Stimulated activated naive CD8-positive, alpha-beta T cell treated with anti-CD3 and anti-CD28 coated beads, Interleukin-15, amount 100 ng/mL, for 72 hours (primary cell): ENCODE measurements around the gene CEP95.

ENCODE experiments used
- ATAC-seq: fragments of 150-1000 bp; cut with Tn5 transposase; 2 replicates; pipeline ENCODE4 v1.10.0; 2021; ENCODE audit warnings: mild to moderate bottlenecking, moderate library complexity
- DNase-seq, 2 donors: peaks; one replicate each; pipeline ENCODE4 v3.0.0; 2021 to 2022
- H3K27ac Mint-ChIP-seq, 2 donors: one replicate each; pipeline ENCODE4 v1.8.0; 2022; ENCODE audit warnings: mild to moderate bottlenecking in 2 of 2, mixed read lengths in 2 of 2, moderate library complexity in 2 of 2
- H3K27me3 Mint-ChIP-seq: one replicate; pipeline ENCODE4 v1.8.0; 2022; ENCODE audit warnings: mixed read lengths
- H3K4me1 Mint-ChIP-seq: one replicate; pipeline ENCODE4 v1.8.0; 2022; ENCODE audit warnings: mild to moderate bottlenecking, mixed read lengths
- H3K4me3 Mint-ChIP-seq, 2 donors: one replicate each; pipeline ENCODE4 v1.8.0; 2022; ENCODE audit warnings: mild to moderate bottlenecking in 2 of 2, mixed read lengths in 2 of 2, moderate library complexity in 1 of 2
- H3K9me3 Mint-ChIP-seq, 2 donors: one replicate each; pipeline ENCODE4 v1.8.0; 2022; ENCODE audit warnings: mixed read lengths in 2 of 2

The CEP95 gene

GRCh38 chr17:64529221-64529620 lies 22.4 kb downstream of the CEP95 start:
- Mint-ChIP-seq H3K4me3 (no peak overlapping the region), H3K4me1 (peaks cover 5% of the 10 kb centered on the region), H3K27ac (peak overlapping the region in 1 of 2 donors; percentile 52), H3K9me3 (no peaks in the 10 kb centered on the region), H3K27me3 (no peaks in the 10 kb centered on the region)
- ATAC-seq (no peak), DNase-seq (no peak)

GRCh38 chr17:64531955-64532371 lies 25.2 kb downstream of the CEP95 start:
- Mint-ChIP-seq H3K27ac (no peak overlapping the region), H3K4me1 (peaks cover 6% of the 10 kb centered on the region), H3K27me3 (no peaks in the 10 kb centered on the region), H3K4me3 (no peak overlapping the region), H3K9me3 (no peaks in the 10 kb centered on the region)
- ATAC-seq (no peak), DNase-seq (no peak)

- H3K27ac Mint-ChIP-seq, result no peak overlapping the region
- H3K27me3 Mint-ChIP-seq, result no peaks in the 10 kb centered on the region
- H3K4me3 Mint-ChIP-seq, result no peak overlapping the region
- ATAC-seq (no peak), DNase-seq (no peak)
- peaks cover 6% of the 10 kb centered on the region for H3K4me1 Mint-ChIP-seq
- H3K9me3 Mint-ChIP-seq, result no peaks in the 10 kb centered on the region
Measured at GRCh38 chr17:64532409-64532808, 25.6 kb downstream of the CEP95 start.

- H3K27ac Mint-ChIP-seq, result no peak overlapping the region
- peaks cover 11% of the 10 kb centered on the region for H3K4me1 Mint-ChIP-seq
Measured at GRCh38 chr17:64533784-64534183, 27.0 kb downstream of the CEP95 start.

GRCh38 chr17:64534187-64534586 lies 27.4 kb downstream of the CEP95 start:
- Mint-ChIP-seq H3K9me3 (no peaks in the 10 kb centered on the region), H3K4me3 (no peak overlapping the region), H3K4me1 (peaks cover 11% of the 10 kb centered on the region), H3K27me3 (no peaks in the 10 kb centered on the region), H3K27ac (no peak overlapping the region)
- ATAC-seq, result peak; percentile 58
- DNase-seq, result no peak

More at GRCh38 chr17:64533784-64534183, 27.0 kb downstream of the CEP95 start:
- H3K9me3 Mint-ChIP-seq, result no peaks in the 10 kb centered on the region
- DNase-seq (no peak), ATAC-seq (no peak)
- H3K4me3 Mint-ChIP-seq, result no peak overlapping the region
- H3K27me3 Mint-ChIP-seq, result no peaks in the 10 kb centered on the region

GRCh38 chr17:64535357-64535756 lies 28.6 kb downstream of the CEP95 start:
- H3K4me3 Mint-ChIP-seq, result no peak overlapping the region
- no peak overlapping the region for H3K27ac Mint-ChIP-seq
- H3K9me3 Mint-ChIP-seq, result no peaks in the 10 kb centered on the region
- H3K27me3 Mint-ChIP-seq, result no peaks in the 10 kb centered on the region
- peaks cover 11% of the 10 kb centered on the region for H3K4me1 Mint-ChIP-seq
- no peak for ATAC-seq
- no peak for DNase-seq

- Mint-ChIP-seq H3K27me3 (no peaks in the 10 kb centered on the region), H3K4me1 (peaks cover 11% of the 10 kb centered on the region), H3K9me3 (no peaks in the 10 kb centered on the region), H3K27ac (peak overlapping the region in 1 of 2 donors; percentile 23), H3K4me3 (no peak overlapping the region)
- DNase-seq, result no peak
- no peak for ATAC-seq
Measured at GRCh38 chr17:64536913-64537312, 30.1 kb downstream of the CEP95 start.

GRCh38 chr17:64537488-64537887 lies 30.7 kb downstream of the CEP95 start:
- Mint-ChIP-seq H3K4me1 (peaks cover 11% of the 10 kb centered on the region), H3K27me3 (no peaks in the 10 kb centered on the region), H3K27ac (peak overlapping the region in 1 of 2 donors; percentile 23), H3K4me3 (no peak overlapping the region), H3K9me3 (no peaks in the 10 kb centered on the region)
- no peak for DNase-seq
- ATAC-seq, result no peak

GRCh38 chr17:64538508-64539130 lies 31.8 kb downstream of the CEP95 start:
- H3K4me3 Mint-ChIP-seq, result no peak overlapping the region

GRCh38 chr17:64540118-64540776 lies 33.5 kb downstream of the CEP95 start:
- Mint-ChIP-seq H3K4me3 (no peak overlapping the region), H3K27ac (no peak overlapping the region), H3K27me3 (no peaks in the 10 kb centered on the region), H3K9me3 (no peaks in the 10 kb centered on the region), H3K4me1 (peaks cover 5% of the 10 kb centered on the region)
- no peak for DNase-seq
- no peak for ATAC-seq

More at GRCh38 chr17:64538508-64539130, 31.8 kb downstream of the CEP95 start:
- Mint-ChIP-seq H3K9me3 (no peaks in the 10 kb centered on the region), H3K4me1 (peaks cover 11% of the 10 kb centered on the region), H3K27me3 (no peaks in the 10 kb centered on the region), H3K27ac (peak overlapping the region; percentile 49 to 79)
- ATAC-seq, result no peak
- no peak for DNase-seq

GRCh38 chr17:64544742-64545141 lies 38.0 kb downstream of the CEP95 start:
- DNase-seq (no peak), ATAC-seq (no peak)
- Mint-ChIP-seq H3K4me1 (no peaks in the 10 kb centered on the region), H3K27ac (no peak overlapping the region), H3K9me3 (no peaks in the 10 kb centered on the region), H3K27me3 (no peaks in the 10 kb centered on the region), H3K4me3 (no peak overlapping the region)

- no peak overlapping the region for H3K4me3 Mint-ChIP-seq
- H3K9me3 Mint-ChIP-seq, result no peaks in the 10 kb centered on the region
- DNase-seq (no peak), ATAC-seq (no peak)
- H3K27ac Mint-ChIP-seq, result peak overlapping the region in 1 of 2 donors; percentile 31
- H3K4me1 Mint-ChIP-seq, result no peaks in the 10 kb centered on the region
- H3K27me3 Mint-ChIP-seq, result no peaks in the 10 kb centered on the region
Measured at GRCh38 chr17:64546716-64547115, 39.9 kb downstream of the CEP95 start.

- Mint-ChIP-seq H3K4me3 (no peak overlapping the region), H3K4me1 (no peaks in the 10 kb centered on the region), H3K27me3 (no peaks in the 10 kb centered on the region), H3K27ac (no peak overlapping the region), H3K9me3 (no peaks in the 10 kb centered on the region)
- no peak for ATAC-seq
- no peak for DNase-seq
Measured at GRCh38 chr17:64547319-64547718, 40.5 kb downstream of the CEP95 start.

- DNase-seq (no peak), ATAC-seq (no peak)
- no peaks in the 10 kb centered on the region for H3K4me1 Mint-ChIP-seq
- H3K4me3 Mint-ChIP-seq, result no peak overlapping the region
- H3K27me3 Mint-ChIP-seq, result no peaks in the 10 kb centered on the region
- H3K27ac Mint-ChIP-seq, result no peak overlapping the region
- H3K9me3 Mint-ChIP-seq, result no peaks in the 10 kb centered on the region
Measured at GRCh38 chr17:64551461-64551860, 44.7 kb downstream of the CEP95 start.

- no peaks in the 10 kb centered on the region for H3K27me3 Mint-ChIP-seq
- no peak for ATAC-seq
- H3K4me3 Mint-ChIP-seq, result no peak overlapping the region
- H3K9me3 Mint-ChIP-seq, result no peaks in the 10 kb centered on the region
- no peaks in the 10 kb centered on the region for H3K4me1 Mint-ChIP-seq
- no peak overlapping the region for H3K27ac Mint-ChIP-seq
- no peak for DNase-seq
Measured at GRCh38 chr17:64554028-64554637, 47.4 kb downstream of the CEP95 start.

GRCh38 chr17:64555281-64555680 lies 48.5 kb downstream of the CEP95 start:
- no peak overlapping the region for H3K27ac Mint-ChIP-seq
- no peaks in the 10 kb centered on the region for H3K4me1 Mint-ChIP-seq

More at GRCh38 chr17:64555281-64555680, 48.5 kb downstream of the CEP95 start:
- Mint-ChIP-seq H3K9me3 (no peaks in the 10 kb centered on the region), H3K27me3 (no peaks in the 10 kb centered on the region), H3K4me3 (no peak overlapping the region)
- no peak for DNase-seq
- no peak for ATAC-seq
